Measurements from ENCODE around the gene DYTN.

The DYTN gene

GRCh38 chr2:206701952-206702605 is 16.1 kb downstream of the DYTN start:
- no peak for DNase-seq (ENCODE audit: low read depth, low spot score)

- DNase-seq (ENCODE audit: low read depth, low spot score), result peak; percentile 6
These were observed 18.0 kb downstream of the DYTN start for GRCh38 chr2:206700156-206700555.

- DNase-seq (ENCODE audit: low read depth, low spot score), result no peak
These were observed 19.4 kb downstream of the DYTN start for GRCh38 chr2:206698811-206699210.

GRCh38 chr2:206696910-206697309 is 21.3 kb downstream of the DYTN start:
- DNase-seq (ENCODE audit: low read depth, low spot score), result no peak

GRCh38 chr2:206693399-206694137 is 24.6 kb downstream of the DYTN start:
- DNase-seq (ENCODE audit: low read depth, low spot score), result peak; percentile 77

GRCh38 chr2:206692971-206693370 is 25.2 kb downstream of the DYTN start:
- no peak for DNase-seq (ENCODE audit: low read depth, low spot score)

GRCh38 chr2:206688990-206689389 is 29.2 kb downstream of the DYTN start:
- DNase-seq (ENCODE audit: low read depth, low spot score), result no peak

- no peak for DNase-seq (ENCODE audit: low read depth, low spot score)
These were observed 29.7 kb downstream of the DYTN start for GRCh38 chr2:206688453-206688852.

- no peak for DNase-seq (ENCODE audit: low read depth, low spot score)
These were observed 34.6 kb downstream of the DYTN start for GRCh38 chr2:206683546-206683945.

GRCh38 chr2:206670531-206671319 is 47.5 kb downstream of the DYTN start:
- DNase-seq (ENCODE audit: low read depth, low spot score), result no peak

- no peak for DNase-seq (ENCODE audit: low read depth, low spot score)
These were observed 52.9 kb downstream of the DYTN start for GRCh38 chr2:206665251-206665650.

GRCh38 chr2:206657087-206657486 is 61.1 kb downstream of the DYTN start:
- no peak for DNase-seq (ENCODE audit: low read depth, low spot score)

GRCh38 chr2:206647985-206648384 is 70.2 kb downstream of the DYTN start:
- DNase-seq (ENCODE audit: low read depth, low spot score), result no peak

GRCh38 chr2:206642075-206643025 is 75.8 kb downstream of the DYTN start, which contains the start of gene FAM237A:
FAM237A (plus strand) TSS chr2:206642487; CDS start chr2:206644237, 1,750 bp downstream.
- peak; percentile 86 for DNase-seq (ENCODE audit: low read depth, low spot score)

- no peak for DNase-seq (ENCODE audit: low read depth, low spot score)
These were observed 77.0 kb downstream of the DYTN start for GRCh38 chr2:206641226-206641625.

- no peak for DNase-seq (ENCODE audit: low read depth, low spot score)
These were observed 78.6 kb downstream of the DYTN start for GRCh38 chr2:206639636-206640035.

GRCh38 chr2:206635015-206635414 is 83.2 kb downstream of the DYTN start:
- no peak for DNase-seq (ENCODE audit: low read depth, low spot score)

- no peak for DNase-seq (ENCODE audit: low read depth, low spot score)
These were observed 86.9 kb downstream of the DYTN start for GRCh38 chr2:206631340-206631739.

GRCh38 chr2:206627632-206628031 is 90.6 kb downstream of the DYTN start:
- no peak for DNase-seq (ENCODE audit: low read depth, low spot score)

GRCh38 chr2:206626108-206626507 is 92.1 kb downstream of the DYTN start:
- DNase-seq (ENCODE audit: low read depth, low spot score), result no peak

GRCh38 chr2:206619011-206619410 is 99.2 kb downstream of the DYTN start:
- DNase-seq (ENCODE audit: low read depth, low spot score), result no peak
